MG63 (cell line): ENCODE results near the gene COL16A1. TPM values are rescaled to one million over a fixed set of nuclear protein-coding genes. Genes with fewer than 3 reads are reported as not detected.

Experiments used
- DNase-seq: peaks from one replicate; pipeline ENCODE4 v3.0.0-alpha.2; 2020
- H3K27me3 ChIP-seq: fragments of 250-450 bp; sonication (Bioruptor Pico); 2 replicates; pipeline ENCODE4 v1.5.1; 2020; ENCODE audit warnings: mild to moderate bottlenecking, moderate library complexity
- H3K36me3 ChIP-seq: fragments of 250-450 bp; sonication (Bioruptor Pico); 2 replicates; pipeline ENCODE4 v1.5.1; 2020; ENCODE audit warnings: mild to moderate bottlenecking, moderate library complexity
- H3K4me3 ChIP-seq: fragments of 250-450 bp; sonication (Bioruptor Pico); 2 replicates; pipeline ENCODE4 v1.5.1; 2020; ENCODE audit warnings: mild to moderate bottlenecking, moderate library complexity
- H3K9me3 ChIP-seq: fragments of 250-450 bp; sonication (Bioruptor Pico); 2 replicates; pipeline ENCODE4 v1.5.1; 2020; ENCODE audit warnings: mild to moderate bottlenecking, moderate library complexity
- total RNA-seq: library from RNA; depleted of rRNA; stranded (reverse); fragments of >200 nt; shearing (Covaris generic); gene quantifications from 2 replicates; pipeline ENCODE4 v1.2.3, GENCODE V29; 2014; ENCODE audit warnings: low replicate concordance

The COL16A1 gene
- total RNA-seq, 1 experiment from 2014 or later, result 156 TPM

DNA sequence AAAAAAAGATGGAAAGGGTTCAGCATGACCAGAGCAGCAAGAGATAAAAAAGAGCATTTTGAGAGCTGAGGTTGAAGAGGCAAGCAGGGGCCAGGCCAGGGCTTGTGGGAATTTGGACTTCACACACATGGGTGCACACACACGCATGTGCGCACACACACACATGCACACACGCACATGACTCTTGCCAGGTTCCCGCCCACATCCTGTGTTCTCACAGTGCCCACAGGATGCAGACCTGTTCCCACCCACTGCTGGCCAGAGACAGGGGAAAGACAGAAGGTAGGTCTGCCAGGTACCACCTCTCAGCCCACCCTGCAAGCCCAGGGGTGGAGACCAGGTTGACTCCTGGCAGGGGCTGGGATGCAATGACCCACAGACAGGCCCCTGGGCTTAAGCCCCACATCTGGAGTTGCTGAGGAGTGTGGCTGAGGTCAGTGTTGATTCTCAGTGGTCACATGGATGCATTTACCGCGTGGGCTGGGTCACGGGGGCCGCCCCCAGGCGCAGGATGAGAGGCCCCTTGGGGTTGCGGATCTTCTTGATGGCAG, 4.4 kb downstream of the COL16A1 start:
- H3K36me3 ChIP-seq, result peaks cover 59% of the 10 kb centered on the region
- no peaks in the 10 kb centered on the region for H3K9me3 ChIP-seq
- H3K27me3 ChIP-seq, result no peaks in the 10 kb centered on the region
- no peak overlapping the region for H3K4me3 ChIP-seq
- DNase-seq, result no peak

DNA sequence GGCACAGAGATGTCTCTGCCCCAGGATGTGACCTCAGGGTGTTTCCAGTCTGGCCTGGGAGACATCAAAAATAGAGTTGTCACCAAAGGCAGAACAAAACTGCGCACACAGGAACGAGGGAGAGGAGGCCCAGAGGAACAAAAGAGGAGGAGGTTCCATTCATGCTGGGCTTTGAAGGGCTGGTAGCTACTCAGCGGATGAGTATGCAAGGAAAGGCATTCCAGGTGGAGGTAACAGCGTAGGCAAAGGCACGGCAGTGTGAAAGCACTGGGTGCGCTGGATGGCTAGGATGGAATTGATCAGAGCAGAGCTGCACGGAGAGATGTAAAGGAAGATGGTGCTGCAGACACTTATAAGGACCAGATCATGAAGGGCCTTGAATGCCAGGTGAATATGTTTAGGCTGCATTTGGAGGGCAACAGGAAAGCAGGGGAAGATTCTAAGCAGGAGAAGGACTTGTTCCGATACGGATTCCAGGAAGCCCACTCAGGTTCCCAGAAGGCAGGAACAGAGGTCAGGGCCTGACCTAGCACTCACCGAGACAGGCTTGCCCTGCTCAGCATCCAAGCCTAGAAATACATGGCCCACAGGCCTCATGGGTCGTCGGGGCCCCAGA, 6.3 kb downstream of the COL16A1 start:
- no peaks in the 10 kb centered on the region for H3K27me3 ChIP-seq
- H3K4me3 ChIP-seq, result no peak overlapping the region
- no peak for DNase-seq
- no peaks in the 10 kb centered on the region for H3K9me3 ChIP-seq
- peaks cover 76% of the 10 kb centered on the region for H3K36me3 ChIP-seq

DNA sequence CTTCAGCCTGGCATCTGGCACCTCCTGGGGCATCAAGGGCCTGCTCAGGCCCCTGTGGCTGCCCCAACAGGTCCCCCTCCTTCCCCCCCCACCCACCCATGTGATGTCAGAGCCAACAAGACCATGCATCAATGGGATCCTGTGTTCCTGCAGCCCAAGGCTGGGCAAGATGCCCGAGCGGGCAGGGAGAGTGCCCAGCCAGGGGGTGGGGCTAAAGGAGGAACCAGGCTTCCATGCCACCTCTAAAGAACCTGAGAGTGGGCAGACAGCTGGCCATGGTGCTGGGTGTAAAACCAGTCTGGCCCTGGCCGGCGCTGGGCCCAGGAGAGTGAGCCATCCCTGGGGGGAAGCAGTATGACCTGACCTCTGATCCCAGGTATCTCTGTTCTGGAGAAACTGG, 7.6 kb downstream of the COL16A1 start:
- H3K4me3 ChIP-seq, result no peak overlapping the region
- H3K27me3 ChIP-seq, result no peaks in the 10 kb centered on the region
- peaks cover 72% of the 10 kb centered on the region for H3K36me3 ChIP-seq
- H3K9me3 ChIP-seq, result no peaks in the 10 kb centered on the region
- DNase-seq, result no peak

DNA sequence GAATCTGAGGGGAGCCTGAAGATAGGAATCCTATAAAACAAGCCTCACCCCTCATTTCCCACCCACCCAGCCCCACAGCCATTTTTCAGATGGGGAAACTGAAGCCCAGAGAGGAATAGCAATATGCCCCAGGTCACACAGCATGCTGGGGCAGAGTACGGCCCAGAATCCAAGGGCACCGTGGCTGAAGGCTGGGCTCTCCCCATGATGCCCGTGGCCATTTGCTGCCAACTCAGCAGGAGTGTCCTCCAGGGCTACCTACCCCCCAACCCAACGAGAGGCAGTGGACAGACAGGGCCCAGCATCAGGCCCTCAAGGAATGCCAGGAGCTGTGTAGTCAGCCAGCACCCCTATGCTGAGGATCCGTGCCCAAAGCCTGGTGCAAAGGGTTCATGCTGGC, 8.5 kb downstream of the COL16A1 start:
- no peak for DNase-seq
- Histone ChIP-seq H3K4me3 (no peak overlapping the region), H3K27me3 (no peaks in the 10 kb centered on the region), H3K36me3 (peaks cover 74% of the 10 kb centered on the region), H3K9me3 (no peaks in the 10 kb centered on the region)

DNA sequence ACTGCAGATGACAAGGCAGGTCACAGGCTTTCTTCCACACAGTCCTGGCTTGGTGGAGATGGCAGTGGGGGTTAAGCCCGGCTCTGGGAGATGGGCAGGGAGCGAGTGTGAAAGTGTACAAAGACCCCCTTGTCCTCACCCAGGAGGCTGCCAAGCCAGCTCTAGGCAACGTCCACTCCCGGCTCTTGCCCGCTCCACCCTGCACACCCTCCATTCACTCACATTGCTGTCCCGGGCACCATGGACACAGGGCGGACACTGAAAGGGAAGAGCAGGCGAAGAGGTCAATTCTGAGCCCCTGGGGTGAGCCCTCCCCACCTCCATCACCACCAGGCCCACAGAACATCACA, 8.9 kb downstream of the COL16A1 start:
- DNase-seq, result no peak
- H3K27me3 ChIP-seq, result no peaks in the 10 kb centered on the region
- H3K36me3 ChIP-seq, result peaks cover 74% of the 10 kb centered on the region
- no peaks in the 10 kb centered on the region for H3K9me3 ChIP-seq
- no peak overlapping the region for H3K4me3 ChIP-seq

DNA sequence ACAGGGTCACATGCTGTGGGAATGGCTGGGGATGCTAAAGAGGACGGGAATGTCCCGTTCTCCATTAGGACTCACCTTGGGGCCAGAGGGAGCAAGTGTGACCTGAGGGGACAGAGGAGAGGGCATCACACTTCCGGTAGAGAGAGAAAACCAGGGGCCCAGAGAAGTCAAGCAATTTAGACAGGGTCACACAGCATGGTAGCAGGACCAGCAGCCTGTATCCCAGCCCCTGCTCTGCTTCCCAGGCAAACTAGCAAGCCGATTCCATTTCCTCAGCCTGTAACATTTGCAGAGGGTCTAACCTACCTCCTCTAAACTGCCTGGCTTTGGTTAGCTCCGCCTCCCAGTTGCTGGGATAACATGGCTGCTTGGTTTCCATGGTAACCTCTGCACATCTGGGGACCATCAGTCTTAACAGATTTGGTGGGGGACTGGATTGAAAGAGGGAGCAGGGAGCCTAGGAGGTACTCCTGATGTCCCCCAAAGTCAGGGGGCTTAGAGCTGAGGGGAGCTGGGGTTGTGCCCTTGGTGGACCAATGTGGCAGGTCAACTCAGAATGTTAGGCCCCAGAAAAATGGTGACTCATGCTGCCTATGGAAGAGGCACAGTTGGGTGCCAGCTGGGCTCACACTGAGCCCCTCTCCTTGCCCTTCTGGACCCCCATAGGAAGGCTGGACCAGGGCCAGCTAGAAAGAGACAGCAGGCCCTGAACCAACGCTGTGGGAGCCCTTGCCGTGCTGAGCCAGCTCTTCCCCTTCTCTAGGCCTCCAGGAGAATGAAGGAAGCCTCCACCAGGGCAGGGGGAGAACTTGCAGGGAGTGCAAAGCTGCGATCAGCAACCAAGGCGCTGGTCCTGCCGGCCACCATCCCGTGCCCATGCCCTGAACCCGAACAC, 9.5 kb downstream of the COL16A1 start:
- Histone ChIP-seq H3K9me3 (no peaks in the 10 kb centered on the region), H3K4me3 (no peak overlapping the region), H3K36me3 (peaks cover 74% of the 10 kb centered on the region), H3K27me3 (no peaks in the 10 kb centered on the region)
- DNase-seq, result no peak

DNA sequence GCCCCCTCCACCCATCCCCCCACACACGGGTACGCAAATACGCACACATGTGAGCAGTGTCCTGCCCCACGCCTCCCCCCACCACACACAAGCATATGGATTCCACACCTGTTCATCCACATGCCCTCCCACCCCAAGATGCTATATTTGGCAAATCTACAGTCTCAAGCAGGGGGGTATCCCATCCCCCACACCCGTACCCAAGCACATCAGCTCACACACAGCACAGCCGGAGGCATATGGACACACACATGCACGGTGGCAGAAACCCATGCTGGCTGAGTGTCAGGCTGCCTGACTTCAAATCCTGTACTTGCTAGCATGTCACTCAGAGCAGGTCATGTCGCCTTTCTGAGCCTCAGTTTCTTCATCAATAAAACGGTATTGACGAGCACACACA, 10.6 kb downstream of the COL16A1 start:
- Histone ChIP-seq H3K27me3 (no peaks in the 10 kb centered on the region), H3K36me3 (peaks cover 68% of the 10 kb centered on the region), H3K4me3 (no peak overlapping the region), H3K9me3 (no peaks in the 10 kb centered on the region)
- no peak for DNase-seq

DNA sequence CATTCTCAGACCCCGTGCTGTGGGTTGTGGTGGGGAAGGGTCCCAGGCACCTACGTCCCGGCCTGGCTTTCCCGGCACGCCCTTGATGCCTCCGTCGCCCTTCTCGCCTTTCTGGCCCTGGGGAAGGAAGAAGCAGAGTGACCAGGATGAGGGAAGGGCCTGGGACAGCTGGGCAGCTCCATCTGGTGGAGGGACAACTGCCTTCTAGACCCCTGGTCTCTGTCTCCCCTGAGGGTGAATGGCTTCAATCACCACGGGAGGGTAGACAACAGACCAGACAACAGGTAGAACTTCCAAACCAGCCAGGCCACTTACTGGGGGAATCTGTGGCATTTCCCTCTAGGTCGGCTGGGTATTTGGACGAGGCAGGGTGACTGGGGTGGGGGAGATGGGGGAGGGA, 11.9 kb downstream of the COL16A1 start:
- Histone ChIP-seq H3K36me3 (peaks cover 59% of the 10 kb centered on the region), H3K27me3 (no peaks in the 10 kb centered on the region), H3K9me3 (no peaks in the 10 kb centered on the region), H3K4me3 (no peak overlapping the region)
- DNase-seq, result no peak

DNA sequence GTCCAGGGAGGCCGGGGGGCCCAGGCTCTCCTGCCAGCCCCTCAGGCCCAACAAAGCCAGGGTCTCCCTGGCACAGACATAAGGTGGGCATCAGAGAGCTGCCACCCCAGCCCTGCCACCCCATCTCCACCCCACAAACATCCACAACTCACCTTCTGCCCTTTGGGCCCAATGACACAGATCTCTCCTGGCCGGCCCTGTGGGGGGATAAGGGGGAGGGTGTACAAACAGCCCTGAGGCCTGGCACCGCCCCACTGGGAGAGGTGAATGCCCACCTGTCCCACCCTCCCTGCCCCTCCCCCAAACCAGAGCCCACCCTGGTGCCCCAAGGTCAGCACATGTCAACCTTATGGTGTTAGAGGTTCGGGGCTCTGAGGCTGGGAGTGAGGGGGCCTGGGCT, 12.4 kb downstream of the COL16A1 start:
- Histone ChIP-seq H3K27me3 (no peaks in the 10 kb centered on the region), H3K4me3 (no peak overlapping the region), H3K36me3 (peaks cover 55% of the 10 kb centered on the region), H3K9me3 (no peaks in the 10 kb centered on the region)
- DNase-seq, result no peak

DNA sequence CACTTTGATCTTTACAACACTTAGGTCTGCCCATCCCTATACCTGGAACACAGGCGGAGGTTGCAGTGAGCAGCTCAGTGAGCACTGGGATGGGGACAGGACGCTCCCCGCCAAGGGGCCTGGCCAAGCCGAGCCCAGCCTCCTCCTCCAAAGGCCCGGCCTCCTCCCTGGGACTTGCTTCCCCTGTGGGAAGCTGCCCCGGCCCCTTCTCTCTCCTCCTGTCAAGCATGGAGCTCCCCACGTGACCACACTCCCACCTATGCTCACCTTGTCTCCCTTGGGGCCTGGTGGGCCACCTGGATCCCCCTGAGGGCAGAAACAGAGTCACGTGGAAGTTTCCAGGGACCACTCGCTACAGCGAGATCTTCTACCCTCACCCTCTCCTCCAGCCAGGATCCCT, 12.9 kb downstream of the COL16A1 start:
- no peak for DNase-seq
- H3K36me3 ChIP-seq, result peaks cover 59% of the 10 kb centered on the region

DNA sequence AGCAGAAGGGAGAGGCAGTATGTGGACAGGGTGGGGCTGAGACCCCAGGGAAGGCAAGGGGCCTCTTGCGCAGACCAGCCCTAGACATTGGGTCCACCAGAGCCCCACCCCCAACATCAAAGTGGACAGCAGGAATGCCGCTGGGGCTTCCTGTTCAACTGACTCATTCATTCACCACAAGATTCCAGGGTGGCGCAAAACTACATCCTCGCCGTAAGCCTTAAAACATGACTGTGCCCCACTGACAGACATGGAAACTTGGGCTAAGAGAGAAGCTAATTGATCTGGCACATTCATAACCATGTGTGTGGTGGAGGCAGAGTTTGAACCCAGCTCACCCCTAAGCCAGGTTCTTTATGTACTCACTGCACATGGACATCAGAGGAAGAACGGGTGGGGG, 14.0 kb downstream of the COL16A1 start:
- Histone ChIP-seq H3K27me3 (no peaks in the 10 kb centered on the region), H3K4me3 (no peak overlapping the region), H3K36me3 (peaks cover 62% of the 10 kb centered on the region), H3K9me3 (no peaks in the 10 kb centered on the region)
- no peak for DNase-seq

More for the DNA sequence above, 12.9 kb downstream of the COL16A1 start:
- Histone ChIP-seq H3K27me3 (no peaks in the 10 kb centered on the region), H3K9me3 (no peaks in the 10 kb centered on the region), H3K4me3 (no peak overlapping the region)

DNA sequence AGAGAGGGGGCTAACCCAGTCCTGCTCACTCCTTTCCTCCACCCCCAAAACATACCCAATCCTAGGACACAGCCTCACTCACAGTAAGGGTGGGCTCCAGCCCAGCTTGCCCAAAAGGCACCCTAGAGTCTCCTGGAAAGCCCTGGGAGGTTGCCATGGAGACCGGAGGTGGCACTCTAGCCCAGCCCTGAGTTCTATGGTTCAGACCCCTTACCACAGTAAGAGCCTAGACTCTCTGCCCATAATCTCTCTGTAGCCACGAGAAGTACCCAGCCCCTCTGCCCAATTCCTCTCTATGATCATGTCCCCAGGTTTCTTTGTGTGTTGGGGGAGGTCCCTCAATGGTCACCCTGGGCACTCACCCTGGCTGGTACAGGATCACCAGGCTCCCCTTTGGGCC, 14.4 kb downstream of the COL16A1 start:
- no peaks in the 10 kb centered on the region for H3K27me3 ChIP-seq
- no peaks in the 10 kb centered on the region for H3K9me3 ChIP-seq
- H3K36me3 ChIP-seq, result peaks cover 62% of the 10 kb centered on the region
- no peak overlapping the region for H3K4me3 ChIP-seq
- no peak for DNase-seq

DNA sequence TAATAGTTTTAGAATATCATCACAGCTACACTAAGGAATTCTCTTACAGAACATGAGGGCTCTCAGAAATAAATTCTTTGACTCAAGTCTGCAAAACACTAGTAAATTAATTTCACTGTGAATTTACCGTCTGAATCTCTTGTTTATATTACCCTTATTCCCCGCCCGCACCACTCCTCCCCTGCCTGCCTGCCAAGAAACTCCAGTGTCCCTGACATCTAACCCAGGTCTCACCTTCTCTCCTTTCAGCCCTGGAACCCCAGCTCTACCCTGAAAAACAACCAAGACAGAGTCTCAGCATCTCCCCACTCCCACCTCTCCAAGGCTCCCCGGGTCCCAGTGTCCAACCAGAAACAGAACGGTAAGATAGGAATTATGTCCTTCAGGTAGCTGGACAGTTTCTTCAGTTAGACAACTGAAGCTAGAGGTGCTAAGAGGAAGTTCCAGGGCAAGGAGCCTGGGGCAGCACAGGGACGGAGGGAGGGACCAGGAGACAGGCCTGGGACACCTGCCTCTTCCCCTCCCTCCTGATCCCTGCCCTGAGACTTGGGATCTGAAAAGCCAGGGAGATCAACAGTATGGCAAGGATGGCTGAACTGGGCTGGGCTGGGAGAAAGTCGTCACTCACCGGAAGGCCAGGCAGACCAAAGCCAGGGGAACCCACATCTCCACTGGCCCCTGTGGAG, 15.4 kb downstream of the COL16A1 start:
- DNase-seq, result no peak
- Histone ChIP-seq H3K9me3 (no peaks in the 10 kb centered on the region), H3K27me3 (no peaks in the 10 kb centered on the region), H3K36me3 (peaks cover 61% of the 10 kb centered on the region), H3K4me3 (no peak overlapping the region)

DNA sequence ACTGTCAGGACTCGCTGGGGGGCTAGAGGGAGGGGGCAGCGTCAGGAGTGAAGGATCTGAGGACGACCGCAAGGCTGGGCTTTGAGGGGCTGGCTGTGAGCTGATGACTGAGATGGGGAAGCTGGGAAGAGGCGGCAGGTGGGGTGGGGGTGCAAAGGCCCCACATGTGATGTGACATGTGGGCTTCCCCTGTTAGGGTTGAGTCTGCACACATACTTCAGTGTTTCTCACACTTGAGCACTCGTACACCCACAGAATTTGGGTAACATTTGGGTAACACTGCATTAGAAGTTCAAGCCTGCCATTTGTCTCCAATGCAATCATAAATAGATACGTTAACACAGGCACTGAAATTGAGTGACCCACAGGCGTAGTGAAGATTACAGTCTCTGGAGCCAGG, 16.2 kb downstream of the COL16A1 start:
- peaks cover 62% of the 10 kb centered on the region for H3K36me3 ChIP-seq
- no peak overlapping the region for H3K4me3 ChIP-seq
- DNase-seq, result no peak
- no peaks in the 10 kb centered on the region for H3K27me3 ChIP-seq
- H3K9me3 ChIP-seq, result no peaks in the 10 kb centered on the region

DNA sequence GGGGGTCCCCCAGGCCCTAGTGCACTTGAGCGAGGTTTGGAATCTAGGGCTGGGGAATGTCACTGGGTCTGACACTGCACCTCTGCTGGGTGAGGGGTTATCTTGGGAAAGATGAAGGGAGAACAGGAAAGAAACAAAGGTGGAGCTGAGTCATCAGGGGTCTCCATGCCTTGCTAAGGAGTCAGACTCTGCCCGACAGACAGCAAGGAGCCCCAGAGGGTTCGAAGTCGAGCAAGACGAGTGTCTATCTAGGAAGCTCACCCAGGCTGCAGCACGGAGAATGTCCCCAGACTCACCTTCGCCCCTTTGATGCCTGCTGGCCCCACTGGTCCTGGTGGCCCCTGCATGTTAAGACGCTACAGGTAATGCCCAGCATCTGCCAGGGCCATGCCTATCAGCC, 18.0 kb downstream of the COL16A1 start:
- no peak for DNase-seq
- H3K9me3 ChIP-seq, result no peaks in the 10 kb centered on the region
- no peak overlapping the region for H3K4me3 ChIP-seq
- H3K36me3 ChIP-seq, result peaks cover 72% of the 10 kb centered on the region
- no peaks in the 10 kb centered on the region for H3K27me3 ChIP-seq

DNA sequence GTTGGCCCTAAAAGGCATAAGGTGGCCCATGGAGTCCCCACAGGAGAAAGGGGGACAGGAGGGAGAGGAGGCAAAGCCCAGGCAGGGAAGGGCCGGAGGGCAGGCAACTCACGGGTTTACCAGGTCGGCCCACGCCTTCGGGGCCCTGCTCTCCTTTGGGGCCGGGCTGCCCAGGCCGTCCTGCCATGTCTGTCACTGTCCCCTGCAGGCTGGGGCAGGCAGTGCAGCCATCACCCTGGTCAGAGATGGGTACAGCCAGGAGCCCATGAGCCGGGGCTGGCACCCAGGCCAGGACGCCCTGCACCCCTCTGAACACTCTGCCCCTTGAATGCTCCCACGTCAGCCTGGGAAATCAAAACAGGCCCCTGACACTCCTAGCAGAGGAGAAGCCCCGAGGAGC, 19.8 kb downstream of the COL16A1 start:
- peaks cover 71% of the 10 kb centered on the region for H3K36me3 ChIP-seq
- H3K4me3 ChIP-seq, result no peak overlapping the region
- no peaks in the 10 kb centered on the region for H3K27me3 ChIP-seq
- DNase-seq, result no peak
- H3K9me3 ChIP-seq, result no peaks in the 10 kb centered on the region

DNA sequence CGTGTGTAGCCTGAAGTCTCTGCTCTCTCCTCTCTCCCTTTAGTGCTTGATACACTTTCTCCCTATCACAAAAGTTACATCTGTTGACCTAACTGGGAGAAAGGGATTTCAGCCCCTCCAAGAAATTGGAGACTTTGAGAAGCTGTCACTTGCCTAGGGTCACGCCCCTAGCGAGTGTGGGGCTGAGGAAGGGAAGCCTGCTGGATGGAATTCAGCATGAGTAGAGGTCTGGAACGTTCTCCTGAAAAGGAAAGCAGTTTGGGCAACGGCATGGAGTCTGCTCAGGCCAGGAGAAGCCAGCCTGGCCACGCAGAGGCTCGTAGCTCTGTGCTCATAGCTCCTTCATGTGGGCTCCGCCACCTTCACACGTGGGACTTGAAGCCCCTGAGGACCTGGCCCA, 22.4 kb downstream of the COL16A1 start:
- Histone ChIP-seq H3K27me3 (no peaks in the 10 kb centered on the region), H3K9me3 (no peaks in the 10 kb centered on the region), H3K36me3 (peaks cover 71% of the 10 kb centered on the region), H3K4me3 (no peak overlapping the region)
- DNase-seq, result no peak
